Brain microvascular endothelial cell (primary cell): ENCODE results near the gene TANK.

Experiments
- DNase-seq: peaks from one replicate; pipeline ENCODE4 v3.0.0-alpha.2; 2020
- H3K27ac ChIP-seq: fragments of 250-450 bp; sonication (Bioruptor Pico); 2 replicates; pipeline ENCODE4 v1.5.1; 2020; ENCODE audit warnings: mild to moderate bottlenecking, moderate library complexity
- H3K27me3 ChIP-seq: fragments of 250-450 bp; sonication (Bioruptor Pico); replicated peaks from 2 replicates; pipeline ENCODE4 v1.5.1; 2020; ENCODE audit warnings: mild to moderate bottlenecking
- H3K36me3 ChIP-seq: fragments of 250-450 bp; sonication (Bioruptor Pico); replicated peaks from 2 replicates; pipeline ENCODE4 v1.5.1; 2020; ENCODE audit warnings: mild to moderate bottlenecking
- H3K4me3 ChIP-seq: 2 replicates; pipeline ENCODE4 v1.5.1; 2011; ENCODE audit warnings: low read depth, mild to moderate bottlenecking, control low read depth, low read length, moderate library complexity
- CTCF ChIP-seq: IDR thresholded peaks from 2 replicates; pipeline ENCODE4 v1.5.1; 2011; ENCODE audit warnings: low read depth, mild to moderate bottlenecking, moderate library complexity, low read length, control low read depth, inconsistent platforms; ENCODE audit errors: missing control alignments
- in situ Hi-C: cut with HindIII; loops from 2 replicates; pipeline ENCODE4 v1.10.0; 2017; ENCODE audit warnings: low sequenced_read_pairs, low pct_ligation_motif_present

The TANK gene

GRCh38 chr2:161115605-161116380 lies 44.4 kb upstream of the TANK start:
- Histone ChIP-seq H3K36me3 (no peaks in the 10 kb centered on the region), H3K27me3 (no peaks in the 10 kb centered on the region), H3K27ac (no peak overlapping the region), H3K4me3 (no peak overlapping the region)
- no peak for DNase-seq
- no peak for TF ChIP-seq CTCF
- in situ Hi-C loops, result no loop called here

- TF ChIP-seq CTCF, result no peak
- no peaks in the 10 kb centered on the region for H3K36me3 ChIP-seq
- H3K4me3 ChIP-seq, result no peak overlapping the region
- no peak overlapping the region for H3K27ac ChIP-seq
- in situ Hi-C loops, result no loop called here
- H3K27me3 ChIP-seq, result no peaks in the 10 kb centered on the region
- DNase-seq, result no peak
Measured at GRCh38 chr2:161116509-161116908, 43.7 kb upstream of the TANK start.

GRCh38 chr2:161117506-161117905 lies 42.7 kb upstream of the TANK start:
- H3K27me3 ChIP-seq, result no peaks in the 10 kb centered on the region
- no peak for TF ChIP-seq CTCF
- no peak overlapping the region for H3K27ac ChIP-seq
- no peak overlapping the region for H3K4me3 ChIP-seq
- in situ Hi-C loops, result no loop called here
- DNase-seq, result no peak
- no peaks in the 10 kb centered on the region for H3K36me3 ChIP-seq

GRCh38 chr2:161118722-161119121 lies 41.5 kb upstream of the TANK start:
- H3K27me3 ChIP-seq, result no peaks in the 10 kb centered on the region
- in situ Hi-C loops, result no loop called here
- no peak for TF ChIP-seq CTCF

GRCh38 chr2:161119483-161119882 lies 40.7 kb upstream of the TANK start:
- TF ChIP-seq CTCF, result no peak
- no peaks in the 10 kb centered on the region for H3K27me3 ChIP-seq
- DNase-seq, result no peak
- H3K36me3 ChIP-seq, result no peaks in the 10 kb centered on the region
- no peak overlapping the region for H3K4me3 ChIP-seq
- in situ Hi-C loops, result no loop called here
- H3K27ac ChIP-seq, result no peak overlapping the region

More at GRCh38 chr2:161118722-161119121, 41.5 kb upstream of the TANK start:
- Histone ChIP-seq H3K4me3 (no peak overlapping the region), H3K36me3 (no peaks in the 10 kb centered on the region), H3K27ac (no peak overlapping the region)
- no peak for DNase-seq

GRCh38 chr2:161120775-161121174 lies 39.5 kb upstream of the TANK start:
- in situ Hi-C loops, result no loop called here
- DNase-seq, result no peak
- H3K36me3 ChIP-seq, result no peaks in the 10 kb centered on the region
- TF ChIP-seq CTCF, result no peak
- no peaks in the 10 kb centered on the region for H3K27me3 ChIP-seq
- no peak overlapping the region for H3K4me3 ChIP-seq
- no peak overlapping the region for H3K27ac ChIP-seq
